Muscle of arm (tissue), 12 donors: ENCODE data around the gene CDKN2D. TPM values are rescaled to one million over a fixed set of nuclear protein-coding genes. Genes with fewer than 3 reads are reported as not detected.
"Not testable (repeated sequence)": the region's sequence is repeated elsewhere in the genome, so short reads cannot be mapped to it uniquely, and the experiment has no call there.

Experiments used
- DNase-seq: peaks from one replicate; pipeline ENCODE4 v3.0.0-alpha.2; 2013
- polyA plus RNA-seq, 12 donors: library from polyadenylated mRNA; unstranded; fragments of 120-200 nt; gene quantifications; one replicate each; pipeline ENCODE4 v1.2.1, GENCODE V29; 2013; ENCODE audit not compliant: insufficient read length in 12 of 12

CDKN2D gene
- polyA plus RNA-seq, 12 donors = 11.8 to 36.1 (median 14.3) TPM; not detected in 1

GRCh38 chr19:10553943-10554381 is 14.8 kb downstream of the CDKN2D start:
- DNase-seq = peak; percentile 38

GRCh38 chr19:10553087-10553667 is 15.6 kb downstream of the CDKN2D start:
- DNase-seq = no peak

GRCh38 chr19:10552510-10553053 is 16.2 kb downstream of the CDKN2D start:
- no peak for DNase-seq

GRCh38 chr19:10551698-10552301 is 17.0 kb downstream of the CDKN2D start:
- no peak for DNase-seq

- not testable (repeated sequence) for DNase-seq
Measured at GRCh38 chr19:10551006-10551405, 17.8 kb downstream of the CDKN2D start.

GRCh38 chr19:10550336-10550735 is 18.4 kb downstream of the CDKN2D start:
- no peak for DNase-seq

- DNase-seq = no peak
Measured at GRCh38 chr19:10549733-10550132, 19.0 kb downstream of the CDKN2D start.

GRCh38 chr19:10548746-10549276 is 20.0 kb downstream of the CDKN2D start:
- DNase-seq = no peak

- no peak for DNase-seq
Measured at GRCh38 chr19:10546817-10547216, 22.0 kb downstream of the CDKN2D start.

GRCh38 chr19:10544753-10545251 is 24.0 kb downstream of the CDKN2D start:
- no peak for DNase-seq

- DNase-seq = no peak
Measured at GRCh38 chr19:10544242-10544752, 24.5 kb downstream of the CDKN2D start.

GRCh38 chr19:10543420-10544241 is 25.1 kb downstream of the CDKN2D start, which contains the start of gene ATG4D:
ATG4D (plus strand) TSS chr19:10543904; CDS start chr19:10544091, 187 bp downstream.
- DNase-seq = peak; percentile 63

GRCh38 chr19:10543059-10543419 is 25.7 kb downstream of the CDKN2D start:
- no peak for DNase-seq

GRCh38 chr19:10539016-10539415 is 29.8 kb downstream of the CDKN2D start:
- DNase-seq = not testable (repeated sequence)

GRCh38 chr19:10538204-10538983 is 30.4 kb downstream of the CDKN2D start:
- no peak for DNase-seq

- no peak for DNase-seq
Measured at GRCh38 chr19:10537668-10538067, 31.1 kb downstream of the CDKN2D start.

GRCh38 chr19:10535613-10536012 is 33.2 kb downstream of the CDKN2D start:
- DNase-seq = no peak

- no peak for DNase-seq
Measured at GRCh38 chr19:10533646-10534386, 35.0 kb downstream of the CDKN2D start.

- DNase-seq = no peak
Measured at GRCh38 chr19:10532457-10532856, 36.3 kb downstream of the CDKN2D start.

- DNase-seq = not testable (repeated sequence)
Measured at GRCh38 chr19:10526887-10527286, 41.9 kb downstream of the CDKN2D start.
